H1 (cell line): ENCODE measurements around the gene MEF2D. TPM values are rescaled to one million over a fixed set of nuclear protein-coding genes. Genes with fewer than 3 reads are reported as not detected.

Experiments used
- CTCF ChIA-PET: fragments of 300-600 bp; sonication (Branson Sonifier 250); formaldehyde crosslinking; loops from one replicate; lab custom pipeline; 2021; ENCODE audit not compliant: partially characterized antibody; lab: Charles Lee
- POLR2A ChIA-PET: fragments of 300-600 bp; sonication (Branson Sonifier 250); formaldehyde crosslinking; loops from one replicate; lab custom pipeline; 2021; ENCODE audit warnings: inconsistent platforms; ENCODE audit not compliant: partially characterized antibody; lab: Charles Lee
- DNase-seq, 2 experiments: peaks; one replicate each; pipeline versions ENCODE4 v3.0.0 to v3.0.0-alpha.2; 2010 to 2022; ENCODE audit warnings: low spot score in 2 of 2, low read depth in 1 of 2, mixed read lengths in 1 of 2
- FAIRE-seq: peaks from 2 replicates; lab custom pipeline; 2011; peaks lifted over from hg19 to GRCh38; lab: Jason Lieb, UNC
- H2AFZ ChIP-seq: 2 replicates; pipeline ENCODE4 v1.8.1; 2012; ENCODE audit warnings: low read length, inconsistent platforms
- H2AK5ac ChIP-seq: 2 replicates; pipeline ENCODE4 v1.6.1; 2013; ENCODE audit warnings: low read depth, low read length
- H2BK120ac ChIP-seq: replicated peaks from 2 replicates; pipeline ENCODE3; 2013; ENCODE audit warnings: low read depth, low read length, inconsistent platforms
- H2BK12ac ChIP-seq: 2 replicates; pipeline ENCODE4 v1.6.1; 2013; ENCODE audit warnings: low read depth, low read length
- H2BK15ac ChIP-seq: 2 replicates; pipeline ENCODE4 v1.6.1; 2013; ENCODE audit warnings: low read length
- H2BK20ac ChIP-seq: 2 replicates; pipeline ENCODE4 v1.6.1; 2013; ENCODE audit warnings: low read length
- H2BK5ac ChIP-seq: 2 replicates; pipeline ENCODE4 v1.6.1; 2013; ENCODE audit warnings: low read depth, low read length
- H3K14ac ChIP-seq: 2 replicates; pipeline ENCODE4 v1.6.1; 2013; ENCODE audit warnings: inconsistent platforms; ENCODE audit not compliant: insufficient read length
- H3K18ac ChIP-seq: 2 replicates; pipeline ENCODE4 v1.6.1; 2013; ENCODE audit warnings: low read length; ENCODE audit errors: extremely low read depth
- H3K23ac ChIP-seq: 2 replicates; pipeline ENCODE4 v1.6.1; 2013; ENCODE audit warnings: inconsistent platforms; ENCODE audit not compliant: insufficient read length
- H3K23me2 ChIP-seq: 2 replicates; pipeline ENCODE4 v1.6.1; 2013; ENCODE audit warnings: low read depth, low read length
- H3K27ac ChIP-seq: 2 replicates; pipeline ENCODE4 v1.6.1; 2011; ENCODE audit warnings: low read depth, low read length, inconsistent platforms
- H3K27me3 ChIP-seq, 4 experiments: replicated peaks in 1 of 4; 1 replicate in 1 of 4; 2 replicates in 3 of 4; pipeline versions ENCODE4 v1.6.1 to v1.8.1; 2011 to 2013; ENCODE audit warnings: low read length in 3 of 4, mild to moderate bottlenecking in 3 of 4, inconsistent platforms in 2 of 4, mixed read lengths in 2 of 4, moderate library complexity in 1 of 4; ENCODE audit not compliant: control insufficient read depth in 3 of 4, insufficient read depth in 3 of 4; ENCODE audit errors: extremely low read depth in 1 of 4
- H3K36me3 ChIP-seq, 4 experiments: 2 replicates each; pipeline versions ENCODE4 v1.6.1 to v1.8.1; 2011 to 2013; ENCODE audit warnings: mild to moderate bottlenecking in 4 of 4, low read length in 3 of 4, moderate library complexity in 2 of 4, control low read depth in 1 of 4, inconsistent platforms in 1 of 4; ENCODE audit not compliant: insufficient read depth in 4 of 4, control insufficient read depth in 2 of 4
- H3K4ac ChIP-seq: replicated peaks from 2 replicates; pipeline ENCODE3; 2013; ENCODE audit warnings: low read length, low read depth, mixed read lengths, inconsistent platforms; ENCODE audit not compliant: insufficient read length
- H3K4me1 ChIP-seq, 4 experiments: replicated peaks in 1 of 4; 1 replicate in 1 of 4; 2 replicates in 3 of 4; pipeline versions ENCODE4 v1.6.1 to v1.8.1; 2011 to 2013; ENCODE audit warnings: low read length in 3 of 4, inconsistent platforms in 2 of 4, mixed read lengths in 1 of 4; ENCODE audit not compliant: insufficient read depth in 4 of 4, control insufficient read depth in 3 of 4
- H3K4me2 ChIP-seq, 2 experiments: 2 replicates each; pipeline versions ENCODE4 v1.6.1 to v1.8.1; 2011 to 2013; ENCODE audit warnings: low read depth in 2 of 2, low read length in 2 of 2, control low read depth in 1 of 2, inconsistent platforms in 1 of 2, mild to moderate bottlenecking in 1 of 2; ENCODE audit not compliant: insufficient read depth in 1 of 2
- H3K4me3 ChIP-seq, 4 experiments: fragments of 200-600, 300-600 bp in 1 of 4; sonication (generic), shearing (Covaris generic), sonication (Bioruptor Twin) in 1 of 4; 2 replicates each; pipeline versions ENCODE4 v1.5.1 to v1.8.1; 2011 to 2016; ENCODE audit warnings: low read length in 4 of 4, low read depth in 3 of 4, control low read depth in 2 of 4, inconsistent platforms in 2 of 4, mild to moderate bottlenecking in 2 of 4, mixed read lengths in 1 of 4, moderate library complexity in 1 of 4; ENCODE audit not compliant: insufficient read depth in 2 of 4; ENCODE audit errors: extremely low read depth in 1 of 4
- H3K56ac ChIP-seq: replicated peaks from 2 replicates; pipeline ENCODE3; 2013; ENCODE audit warnings: low read depth, mild to moderate bottlenecking, mixed read lengths, low read length, inconsistent platforms; ENCODE audit not compliant: insufficient read length
- H3K79me1 ChIP-seq: 2 replicates; pipeline ENCODE4 v1.6.1; 2013; ENCODE audit warnings: low read depth, low read length, control low read depth
- H3K79me2 ChIP-seq, 2 experiments: 2 replicates each; pipeline versions ENCODE4 v1.6.1 to v1.8.1; 2012 to 2013; ENCODE audit warnings: low read length in 2 of 2, mild to moderate bottlenecking in 2 of 2, inconsistent platforms in 1 of 2; ENCODE audit not compliant: insufficient read depth in 2 of 2, control insufficient read depth in 1 of 2
- H3K9ac ChIP-seq, 4 experiments: replicated peaks in 1 of 4; 1 replicate in 1 of 4; 2 replicates in 3 of 4; pipeline versions ENCODE4 v1.6.1 to v1.8.1; 2011 to 2013; ENCODE audit warnings: low read depth in 3 of 4, low read length in 3 of 4, control low read depth in 2 of 4, mild to moderate bottlenecking in 2 of 4, moderate library complexity in 2 of 4, inconsistent platforms in 1 of 4; ENCODE audit errors: extremely low read depth in 1 of 4
- H3K9me3 ChIP-seq, 2 experiments: 2 replicates each; pipeline versions ENCODE4 v1.6.1 to v1.8.1; 2012 to 2013; ENCODE audit warnings: mild to moderate bottlenecking in 2 of 2, moderate library complexity in 2 of 2, control low read depth in 1 of 2, inconsistent platforms in 1 of 2, low read depth in 1 of 2, low read length in 1 of 2, mixed read lengths in 1 of 2; ENCODE audit not compliant: insufficient read depth in 2 of 2
- H4K20me1 ChIP-seq, 2 experiments: replicated peaks in 1 of 2; 2 replicates each; pipeline versions ENCODE3 to v1.8.1; 2011 to 2013; ENCODE audit warnings: inconsistent platforms in 2 of 2, low read length in 2 of 2, mild to moderate bottlenecking in 1 of 2; ENCODE audit not compliant: insufficient read depth in 2 of 2, control insufficient read depth in 1 of 2
- H4K5ac ChIP-seq: 2 replicates; pipeline ENCODE4 v1.6.1; 2013; ENCODE audit warnings: low read length, low read depth, mixed read lengths, inconsistent platforms; ENCODE audit not compliant: insufficient read length
- H4K8ac ChIP-seq: 2 replicates; pipeline ENCODE4 v1.8.0; 2013; ENCODE audit warnings: mild to moderate bottlenecking, moderate library complexity, low read length, inconsistent platforms; ENCODE audit not compliant: insufficient read depth; ENCODE audit errors: extremely low read depth
- H4K91ac ChIP-seq: replicated peaks from 2 replicates; pipeline ENCODE3; 2013; ENCODE audit warnings: low read length, mixed read lengths, inconsistent platforms; ENCODE audit not compliant: insufficient read length
- ASH2L ChIP-seq: fragments of 200-600, 300-600 bp; sonication (generic); IDR thresholded peaks from one replicate; pipeline ENCODE4 v1.7.1; 2017; ENCODE audit warnings: low read length
- BRCA1 ChIP-seq: IDR thresholded peaks from 2 replicates; pipeline ENCODE4 v1.6.1; 2012; ENCODE audit warnings: low read depth, low read length, improper control_type of control experiment
- CEBPB ChIP-seq: IDR thresholded peaks from 2 replicates; pipeline ENCODE4 v1.6.1; 2012; ENCODE audit warnings: low read depth, low read length
- KDM4A ChIP-seq: IDR thresholded peaks from one replicate; pipeline ENCODE4 v1.7.1; 2012; ENCODE audit warnings: low read depth, mild to moderate bottlenecking, moderate library complexity, low read length, inconsistent platforms; ENCODE audit not compliant: severe bottlenecking
- MAX ChIP-seq: IDR thresholded peaks from 2 replicates; pipeline ENCODE4 v1.6.1; 2012; ENCODE audit warnings: inconsistent platforms
- RNF2 ChIP-seq: fragments of 200-900, 300-1000 bp; sonication (generic); IDR thresholded peaks from 2 replicates; pipeline ENCODE4 v1.7.1; 2016; ENCODE audit warnings: borderline replicate concordance, low read depth, mild to moderate bottlenecking, antibody characterized with exemption, low read length; ENCODE audit not compliant: poor library complexity, severe bottlenecking; ENCODE audit errors: missing control alignments
- SIX5 ChIP-seq: IDR thresholded peaks from 2 replicates; pipeline ENCODE4 v1.6.1; 2011; ENCODE audit warnings: mild to moderate bottlenecking, low read depth, low read length
- TAF7 ChIP-seq: optimal IDR thresholded peaks from 2 replicates; pipeline ENCODE3; 2011; ENCODE audit warnings: low read depth, mild to moderate bottlenecking, inconsistent platforms, low read length, moderate library complexity, borderline replicate concordance
- USF2 ChIP-seq: IDR thresholded peaks from 2 replicates; pipeline ENCODE4 v1.6.1; 2011; ENCODE audit warnings: low read length, improper control_type of control experiment
- YY1 ChIP-seq: IDR thresholded peaks from 2 replicates; pipeline ENCODE4 v1.6.1; 2011; ENCODE audit warnings: low read depth, mild to moderate bottlenecking, low read length
- WGBS, 2 experiments: shearing (Covaris generic) in 1 of 2; methylation state at CpG; one replicate each; pipeline versions ENCODE4 v1.1.6 to v1.1.7; 2013 to 2015; ENCODE audit warnings: low lambda C conversion rate in 2 of 2, mixed read lengths in 2 of 2, inconsistent platforms in 1 of 2, low coverage in 1 of 2, missing lambda C conversion rate in 1 of 2; ENCODE audit not compliant: insufficient replicate concordance in 2 of 2, insufficient coverage in 1 of 2, insufficient read length in 1 of 2; ENCODE audit errors: extremely low coverage in 1 of 2, missing lambda C conversion rate in 1 of 2; 5-methylcytosine and 5-hydroxymethylcytosine counted together
- polyA plus RNA-seq, 7 experiments: library from polyadenylated mRNA; depleted of rRNA in 3 of 7; stranded (reverse) in 5 of 7; unstranded in 2 of 7; fragments of >200 nt in 5 of 7; fragments of 200-250 nt in 2 of 7; gene quantifications; 1 replicate in 5 of 7; 2 replicates in 1 of 7; 4 replicates in 1 of 7; pipeline versions ENCODE4 v1.2.1 to v1.2.3, GENCODE V29; 2011 to 2013; ENCODE audit warnings: missing spikeins in 2 of 7, mixed read lengths in 2 of 7
- total RNA-seq: library from RNA; stranded (reverse); fragmentation: NEBNext Ultra II Directional; extraction: Animal tissue kit (Norgen Biotek cat#: 25700); gene quantifications from 2 replicates; pipeline ENCODE4 v1.2.1, GENCODE V29; 2021

Gene MEF2D
- total and polyA plus RNA-seq, 2 of the 8 experiments (the other 6 are each of a cell fraction or from before 2014, with no cell fraction given) = 17.3 to 20.3 TPM

GRCh38 chr1:156525071-156525501, 24.5 kb upstream of the MEF2D start:
- FAIRE-seq = no peak
- no peaks in the 10 kb centered on the region for H3K79me1 ChIP-seq
- no peak for TF ChIP-seq TAF7
- TF ChIP-seq YY1 = no peak
- no peak for TF ChIP-seq KDM4A
- no peak for TF ChIP-seq ASH2L
- no peak for TF ChIP-seq USF2
- no peak for TF ChIP-seq BRCA1
- no peak for TF ChIP-seq CEBPB
- no peak for TF ChIP-seq MAX
- no peak for TF ChIP-seq RNF2
- TF ChIP-seq SIX5 = no peak

More at GRCh38 chr1:156525071-156525501, 24.5 kb upstream of the MEF2D start:
- H2BK5ac ChIP-seq = no peak overlapping the region; the same call in 1 of the 2 replicates
- no peak overlapping the region for H3K9ac ChIP-seq
- no peak overlapping the region for H3K4ac ChIP-seq
- H3K4me1 ChIP-seq = peaks cover 3 to 15% (median 11%) of the 10 kb centered on the region in 4 experiments
- H3K4me3 ChIP-seq = no peak overlapping the region
- H4K8ac ChIP-seq = no peak overlapping the region
- H3K27me3 ChIP-seq = no peaks in the 10 kb centered on the region
- H3K4me2 ChIP-seq = no peak overlapping the region
- H3K36me3 ChIP-seq = peaks cover 4 to 16% (median 8%) of the 10 kb centered on the region in 4 experiments; a peak in 7 of 8 replicates
- whole genome bisulfite sequencing, 2 experiments = 81% methylated on average over 6 of the region's 6 CpGs; no CpG with 5 or more reads in 1 of the 2 experiments
- H3K79me2 ChIP-seq = no peaks in the 10 kb centered on the region
- H2BK120ac ChIP-seq = no peak overlapping the region
- H3K9me3 ChIP-seq = no peaks in the 10 kb centered on the region
- no peak for DNase-seq
- no peak overlapping the region for H2AFZ ChIP-seq
- POLR2A ChIA-PET = interaction anchor here (0.8 to 3.9 kb wide), 10 partner anchors 10 to 372 kb away, joined by 3 to 20 read pairs (median 4); partner anchors contain the start of genes GPATCH4, MEF2D and SEMA4A
- no peak overlapping the region for H3K14ac ChIP-seq
- no peak overlapping the region for H4K91ac ChIP-seq
- no peak overlapping the region for H2BK12ac ChIP-seq
- H3K56ac ChIP-seq = no peak overlapping the region
- H2BK20ac ChIP-seq = no peak overlapping the region
- CTCF ChIA-PET = interaction anchor here (0.8 to 4.7 kb wide), 15 partner anchors 8 to 139 kb away, joined by 3 to 25 read pairs (median 6); partner anchors contain the start of genes MEF2D and TTC24
- H3K23me2 ChIP-seq = no peaks in the 10 kb centered on the region
- no peak overlapping the region for H2BK15ac ChIP-seq
- no peak overlapping the region for H3K18ac ChIP-seq
- H2AK5ac ChIP-seq = no peak overlapping the region
- H4K20me1 ChIP-seq = no peaks in the 10 kb centered on the region
- H3K27ac ChIP-seq = no peak overlapping the region
- no peak overlapping the region for H3K23ac ChIP-seq
- H4K5ac ChIP-seq = no peak overlapping the region
